ENCODE data around the gene FAM83D.
"Not testable (repeated sequence)": the region's sequence is repeated elsewhere in the genome, so short reads cannot be mapped to it uniquely, and the experiment has no call there.

FAM83D gene

GRCh38 chr20:38991814-38992704 is 65.8 kb downstream of the FAM83D start:
- Mint-ChIP-seq H3K27me3 (no peaks in the 10 kb centered on the region), H3K4me3 (no peak overlapping the region), H3K9me3 (no peaks in the 10 kb centered on the region), H3K27ac (peak overlapping the region; percentile 83), H3K4me1 (peaks cover 9% of the 10 kb centered on the region), H3K36me3 (peaks cover 16% of the 10 kb centered on the region)

- Mint-ChIP-seq H3K4me3 (no peak overlapping the region), H3K9me3 (no peaks in the 10 kb centered on the region), H3K27ac (no peak overlapping the region), H3K36me3 (peaks cover 18% of the 10 kb centered on the region), H3K4me1 (peaks cover 24% of the 10 kb centered on the region), H3K27me3 (no peaks in the 10 kb centered on the region)
Observed at GRCh38 chr20:38995536-38996044, 69.4 kb downstream of the FAM83D start.

GRCh38 chr20:38996866-38997265 is 70.6 kb downstream of the FAM83D start:
- H3K4me1 Mint-ChIP-seq = peaks cover 24% of the 10 kb centered on the region
- not testable (repeated sequence) for H3K9me3 Mint-ChIP-seq, H3K27me3 Mint-ChIP-seq, H3K27ac Mint-ChIP-seq, H3K4me3 Mint-ChIP-seq
- peaks cover 20% of the 10 kb centered on the region for H3K36me3 Mint-ChIP-seq

GRCh38 chr20:38997622-38998021 is 71.4 kb downstream of the FAM83D start:
- Mint-ChIP-seq H3K36me3 (peaks cover 20% of the 10 kb centered on the region), H3K9me3 (no peaks in the 10 kb centered on the region), H3K4me3 (peak overlapping the region; percentile 1)

GRCh38 chr20:38999217-38999616 is 73.0 kb downstream of the FAM83D start:
- Mint-ChIP-seq H3K4me3 (no peak overlapping the region), H3K36me3 (peaks cover 24% of the 10 kb centered on the region), H3K9me3 (no peaks in the 10 kb centered on the region)

More at GRCh38 chr20:38997622-38998021, 71.4 kb downstream of the FAM83D start:
- H3K27me3 Mint-ChIP-seq = no peaks in the 10 kb centered on the region
- peak overlapping the region; percentile 37 for H3K27ac Mint-ChIP-seq
- H3K4me1 Mint-ChIP-seq = peaks cover 24% of the 10 kb centered on the region

GRCh38 chr20:38999965-39000910 is 74.0 kb downstream of the FAM83D start:
- H3K27ac Mint-ChIP-seq = no peak overlapping the region
- peaks cover 26% of the 10 kb centered on the region for H3K36me3 Mint-ChIP-seq
- H3K4me3 Mint-ChIP-seq = no peak overlapping the region
- H3K4me1 Mint-ChIP-seq = peaks cover 35% of the 10 kb centered on the region
- no peaks in the 10 kb centered on the region for H3K27me3 Mint-ChIP-seq
- no peaks in the 10 kb centered on the region for H3K9me3 Mint-ChIP-seq

More at GRCh38 chr20:38999217-38999616, 73.0 kb downstream of the FAM83D start:
- H3K27ac Mint-ChIP-seq = peak overlapping the region; percentile 73
- peaks cover 32% of the 10 kb centered on the region for H3K4me1 Mint-ChIP-seq
- no peaks in the 10 kb centered on the region for H3K27me3 Mint-ChIP-seq

All from activated naive CD4-positive, alpha-beta T cell treated with anti-CD3 and anti-CD28 coated beads, Interleukin-2, amount 50 U/mL, for 24 hours (primary cell).